Smooth muscle cell (in vitro differentiated cells): Measurements from ENCODE around the gene TSN. TPM values are rescaled to one million over a fixed set of nuclear protein-coding genes. Genes with fewer than 3 reads are reported as not detected.

Source experiments
- DNase-seq: peaks from one replicate; lab custom pipeline; 2025; ENCODE audit not compliant: unreplicated experiment; lab: John Stamatoyannopoulos, UW
- H2AFZ ChIP-seq: fragments of 200-600 bp; sonication (generic); 2 replicates; pipeline ENCODE4 v1.6.0; 2016; ENCODE audit warnings: antibody characterized with exemption, low read depth, mild to moderate bottlenecking
- H3F3A ChIP-seq: fragments of 200-600 bp; sonication (generic); 2 replicates; pipeline ENCODE4 v1.6.0; 2017; ENCODE audit warnings: antibody characterized with exemption, low read depth
- H3K27ac ChIP-seq: fragments of 200-600 bp; sonication (generic); 2 replicates; pipeline ENCODE4 v1.5.1; 2016; ENCODE audit warnings: low read depth, mild to moderate bottlenecking
- H3K27me3 ChIP-seq: fragments of 200-600 bp; sonication (generic); 2 replicates; pipeline ENCODE4 v1.6.1; 2016; ENCODE audit warnings: low read depth, mild to moderate bottlenecking
- H3K36me3 ChIP-seq: fragments of 200-600 bp; sonication (generic); 2 replicates; pipeline ENCODE4 v1.5.1; 2016; ENCODE audit warnings: low read depth
- H3K4me1 ChIP-seq: fragments of 200-600 bp; sonication (generic); 2 replicates; pipeline ENCODE4 v1.5.1; 2016; ENCODE audit warnings: low read depth
- H3K4me2 ChIP-seq: fragments of 200-600 bp; sonication (generic); 2 replicates; pipeline ENCODE4 v1.6.0; 2016; ENCODE audit warnings: mild to moderate bottlenecking
- H3K4me3 ChIP-seq: fragments of 200-600 bp; sonication (generic); 2 replicates; pipeline ENCODE4 v1.5.1; 2016; ENCODE audit warnings: mild to moderate bottlenecking
- H3K79me2 ChIP-seq: fragments of 200-600 bp; sonication (generic); 2 replicates; pipeline ENCODE4 v1.6.0; 2016; ENCODE audit warnings: low read depth, mild to moderate bottlenecking
- H3K9ac ChIP-seq: fragments of 200-600 bp; sonication (generic); 2 replicates; pipeline ENCODE4 v1.6.0; 2016; ENCODE audit warnings: low read depth
- H3K9me3 ChIP-seq: fragments of 200-600 bp; sonication (generic); replicated peaks from 2 replicates; pipeline ENCODE4 v1.5.1; 2016; ENCODE audit warnings: low read depth
- H4K20me1 ChIP-seq: fragments of 200-600 bp; sonication (generic); 2 replicates; pipeline ENCODE4 v1.6.0; 2016; ENCODE audit warnings: low read depth
- WGBS: methylation state at CpG from one replicate; pipeline ENCODE4 v1.1.7; 2016; ENCODE audit warnings: low lambda C conversion rate; 5-methylcytosine and 5-hydroxymethylcytosine counted together
- polyA plus RNA-seq: library from polyadenylated mRNA; unstranded; fragments of >200 nt; fragmentation: Nextera tagmentation; extraction: Ambion mirVana; gene quantifications from 2 replicates; pipeline ENCODE4 v1.2.1, GENCODE V29; 2016
- total RNA-seq: library from RNA; depleted of rRNA; stranded (reverse); fragments of >200 nt; gene quantifications from 2 replicates; pipeline ENCODE4 v1.2.3, GENCODE V29; 2014
- TF ChIP-seq, protein P1 (sequence below): fragments of 200-600 bp; sonication (generic); IDR thresholded peaks from 2 replicates; pipeline ENCODE4 v1.5.1; 2017; ENCODE audit warnings: borderline replicate concordance, mild to moderate bottlenecking, antibody characterized with exemption; ENCODE audit not compliant: insufficient read depth, poor library complexity, severe bottlenecking

The TSN gene
- total and polyA plus RNA-seq, 2 experiments from 2014 or later: 47.3 to 53.1 TPM

DNA sequence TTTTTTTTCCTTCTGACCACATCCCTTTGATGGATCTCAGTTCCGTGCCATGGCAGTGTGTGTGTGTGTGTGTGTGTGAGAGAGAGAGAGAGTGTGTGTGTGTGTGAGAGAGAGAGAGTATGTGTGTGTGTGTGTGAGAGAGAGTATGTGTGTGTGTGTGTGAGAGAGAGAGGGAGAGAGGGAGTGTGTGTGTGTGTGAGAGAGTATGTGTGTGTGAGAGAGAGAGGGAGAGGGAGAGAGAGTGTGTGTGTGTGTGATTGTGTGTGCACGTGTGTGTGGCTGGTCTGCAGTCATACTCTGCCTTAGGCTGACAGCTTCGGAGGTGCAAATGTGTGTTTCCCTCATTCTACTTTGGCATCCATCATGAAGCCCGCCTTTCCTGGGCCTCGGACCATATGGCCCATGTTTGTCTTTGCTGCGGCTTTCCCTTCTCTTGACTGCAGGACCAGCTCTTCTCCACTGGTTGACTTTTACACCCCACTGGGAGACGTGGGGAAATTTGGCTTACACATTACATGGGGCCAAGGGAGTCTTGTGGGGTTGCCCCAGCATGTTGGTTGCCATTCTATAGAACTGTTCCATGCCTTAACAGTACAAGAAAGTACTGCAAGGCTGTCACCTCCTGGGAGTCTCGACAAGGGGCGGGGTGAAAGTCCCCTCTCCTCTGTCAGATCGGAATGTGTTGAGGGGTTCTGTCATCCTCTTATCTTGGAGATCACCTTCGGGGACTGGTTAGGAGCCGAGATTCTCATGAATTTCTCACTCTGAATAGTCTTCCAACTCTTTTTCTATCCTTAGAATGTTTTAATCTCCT, 21.6 kb downstream of the TSN start:
- Histone ChIP-seq H3K27me3 (no peaks in the 10 kb centered on the region), H3K79me2 (no peaks in the 10 kb centered on the region), H3K4me3 (no peak overlapping the region), H4K20me1 (no peaks in the 10 kb centered on the region), H3K36me3 (no peaks in the 10 kb centered on the region), H3F3A (no peaks in the 10 kb centered on the region), H3K9me3 (no peaks in the 10 kb centered on the region), H3K9ac (no peak overlapping the region), H3K4me1 (no peaks in the 10 kb centered on the region), H3K27ac (no peak overlapping the region), H3K4me2 (no peak overlapping the region), H2AFZ (no peak overlapping the region)
- no peak for DNase-seq
- TF ChIP-seq, protein P1, sequence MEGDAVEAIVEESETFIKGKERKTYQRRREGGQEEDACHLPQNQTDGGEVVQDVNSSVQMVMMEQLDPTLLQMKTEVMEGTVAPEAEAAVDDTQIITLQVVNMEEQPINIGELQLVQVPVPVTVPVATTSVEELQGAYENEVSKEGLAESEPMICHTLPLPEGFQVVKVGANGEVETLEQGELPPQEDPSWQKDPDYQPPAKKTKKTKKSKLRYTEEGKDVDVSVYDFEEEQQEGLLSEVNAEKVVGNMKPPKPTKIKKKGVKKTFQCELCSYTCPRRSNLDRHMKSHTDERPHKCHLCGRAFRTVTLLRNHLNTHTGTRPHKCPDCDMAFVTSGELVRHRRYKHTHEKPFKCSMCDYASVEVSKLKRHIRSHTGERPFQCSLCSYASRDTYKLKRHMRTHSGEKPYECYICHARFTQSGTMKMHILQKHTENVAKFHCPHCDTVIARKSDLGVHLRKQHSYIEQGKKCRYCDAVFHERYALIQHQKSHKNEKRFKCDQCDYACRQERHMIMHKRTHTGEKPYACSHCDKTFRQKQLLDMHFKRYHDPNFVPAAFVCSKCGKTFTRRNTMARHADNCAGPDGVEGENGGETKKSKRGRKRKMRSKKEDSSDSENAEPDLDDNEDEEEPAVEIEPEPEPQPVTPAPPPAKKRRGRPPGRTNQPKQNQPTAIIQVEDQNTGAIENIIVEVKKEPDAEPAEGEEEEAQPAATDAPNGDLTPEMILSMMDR: no peak
- 87% methylated on average over 12 of the region's 12 CpGs for WGBS

DNA sequence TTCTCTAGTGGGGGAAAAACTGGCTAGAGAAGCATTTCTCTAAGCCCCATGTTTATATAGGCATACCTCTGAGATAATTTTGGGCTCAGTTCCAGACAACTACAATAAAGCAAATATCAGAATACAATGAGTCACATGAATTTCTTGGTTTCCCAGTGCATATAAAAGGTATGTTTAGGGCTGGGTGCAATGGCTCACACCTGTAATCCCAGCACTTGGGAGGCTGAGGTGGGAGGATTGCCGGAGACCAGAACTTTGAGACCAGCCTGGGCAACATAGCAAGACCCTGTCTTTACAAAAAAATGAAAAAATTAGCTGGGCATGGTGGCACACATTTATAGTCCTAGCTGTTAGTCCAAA, 22.2 kb downstream of the TSN start:
- no peak for DNase-seq
- 96% methylated on average over 1 of the region's 1 CpG for WGBS
- Histone ChIP-seq H3K27me3 (no peaks in the 10 kb centered on the region), H3K4me1 (no peaks in the 10 kb centered on the region), H3K4me3 (no peak overlapping the region), H3K9ac (no peak overlapping the region), H4K20me1 (no peaks in the 10 kb centered on the region), H2AFZ (no peak overlapping the region), H3K9me3 (no peaks in the 10 kb centered on the region), H3F3A (no peaks in the 10 kb centered on the region), H3K36me3 (no peaks in the 10 kb centered on the region), H3K79me2 (no peaks in the 10 kb centered on the region), H3K4me2 (no peak overlapping the region), H3K27ac (no peak overlapping the region)
- TF ChIP-seq, protein P1: no peak

DNA sequence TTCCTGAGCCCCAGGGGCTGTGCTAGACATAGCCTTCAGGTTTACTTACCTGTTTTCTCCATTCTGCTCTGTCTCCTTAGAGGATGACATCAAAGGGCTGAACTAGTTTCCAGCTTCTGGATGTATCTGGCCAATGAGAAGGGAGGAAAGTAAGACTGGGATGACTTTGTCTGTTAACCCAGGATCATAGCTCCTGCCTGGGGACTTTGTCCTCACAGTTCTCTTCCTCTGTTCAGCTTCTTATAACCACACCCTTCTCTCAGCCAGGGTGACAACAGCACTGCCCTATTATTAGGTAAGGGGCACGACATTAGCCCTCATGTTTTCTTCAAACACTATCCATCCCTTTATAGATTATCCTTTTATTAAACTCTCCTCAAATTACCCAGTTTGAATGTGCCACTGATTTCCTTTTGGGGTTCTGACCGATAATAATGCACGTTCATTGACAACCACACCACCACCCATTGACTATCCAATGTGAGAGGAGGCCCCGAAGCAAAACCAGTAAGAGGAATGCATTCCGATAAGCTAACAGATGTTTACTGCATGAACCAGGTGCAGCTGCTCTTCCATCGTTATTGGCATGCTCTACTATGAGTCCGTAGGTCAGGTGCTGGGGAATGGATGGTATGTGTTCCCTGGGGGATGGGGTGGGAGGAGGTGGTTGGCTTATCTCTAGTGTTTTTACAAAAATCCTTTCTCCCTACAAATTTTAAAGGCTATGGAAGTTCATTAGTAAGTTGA, 23.5 kb downstream of the TSN start:
- TF ChIP-seq, protein P1: no peak
- no peaks in the 10 kb centered on the region for H3K4me1 ChIP-seq
- H3K9ac ChIP-seq: no peak overlapping the region
- no peak overlapping the region for H3K4me3 ChIP-seq
- H3K27ac ChIP-seq: no peak overlapping the region
- no peaks in the 10 kb centered on the region for H3K36me3 ChIP-seq
- H3K79me2 ChIP-seq: no peaks in the 10 kb centered on the region
- no peak for DNase-seq
- no peak overlapping the region for H2AFZ ChIP-seq
- 79% methylated on average over 7 of the region's 7 CpGs for WGBS
- no peaks in the 10 kb centered on the region for H3F3A ChIP-seq
- no peaks in the 10 kb centered on the region for H4K20me1 ChIP-seq
- H3K27me3 ChIP-seq: no peaks in the 10 kb centered on the region
- H3K4me2 ChIP-seq: no peak overlapping the region
- H3K9me3 ChIP-seq: no peaks in the 10 kb centered on the region
